ENCODE measurements around the gene CD86.

CD86 gene

GRCh38 chr3:122060040-122060698 is 5.0 kb downstream of the CD86 start:
- no peak for DNase-seq

GRCh38 chr3:122063908-122064307 is 8.7 kb downstream of the CD86 start:
- no peak for DNase-seq

- no peak for DNase-seq
Measured at GRCh38 chr3:122064326-122064725, 9.2 kb downstream of the CD86 start.

- no peak for DNase-seq
Measured at GRCh38 chr3:122066331-122067213, 11.4 kb downstream of the CD86 start.

GRCh38 chr3:122067214-122067550 is 12.0 kb downstream of the CD86 start:
- no peak for DNase-seq

GRCh38 chr3:122067588-122068240 is 12.6 kb downstream of the CD86 start:
- no peak for DNase-seq

- no peak for DNase-seq
Measured at GRCh38 chr3:122074621-122075265, 19.6 kb downstream of the CD86 start.

- DNase-seq = no peak
Measured at GRCh38 chr3:122076491-122077292, 21.5 kb downstream of the CD86 start.

- DNase-seq = no peak
Measured at GRCh38 chr3:122077293-122078234, 22.4 kb downstream of the CD86 start.

- no peak for DNase-seq
Measured at GRCh38 chr3:122078235-122078935, 23.2 kb downstream of the CD86 start.

GRCh38 chr3:122079524-122080206 is 24.5 kb downstream of the CD86 start:
- no peak for DNase-seq

GRCh38 chr3:122080207-122080587 is 25.0 kb downstream of the CD86 start:
- no peak for DNase-seq

GRCh38 chr3:122081543-122082247 is 26.5 kb downstream of the CD86 start:
- no peak for DNase-seq

- DNase-seq = no peak
Measured at GRCh38 chr3:122082357-122082756, 27.2 kb downstream of the CD86 start.

GRCh38 chr3:122084799-122085198 is 29.6 kb downstream of the CD86 start:
- DNase-seq = no peak

GRCh38 chr3:122085673-122086072 is 30.5 kb downstream of the CD86 start:
- no peak for DNase-seq

GRCh38 chr3:122088531-122088930 is 33.4 kb downstream of the CD86 start:
- DNase-seq = no peak

- DNase-seq = no peak
Measured at GRCh38 chr3:122091602-122092295, 36.6 kb downstream of the CD86 start.
